Forelimb muscle (tissue), 1 donor: Measurements from ENCODE around the gene ZC3HAV1L. TPM values are rescaled to one million over a fixed set of nuclear protein-coding genes. Genes with fewer than 3 reads are reported as not detected.
"Not testable (repeated sequence)": the region's sequence is repeated elsewhere in the genome, so short reads cannot be mapped to it uniquely, and the experiment has no call there.

Source experiments
- DNase-seq: peaks from one replicate; pipeline ENCODE4 v3.0.0-alpha.2; 2013; ENCODE audit warnings: low read depth
- polyA plus RNA-seq: library from polyadenylated mRNA; unstranded; fragments of 120-200 nt; gene quantifications from one replicate; pipeline ENCODE4 v1.2.1, GENCODE V29; 2013; ENCODE audit not compliant: insufficient read length

The ZC3HAV1L gene
- polyA plus RNA-seq, 1 donor: 16.6 TPM

DNA sequence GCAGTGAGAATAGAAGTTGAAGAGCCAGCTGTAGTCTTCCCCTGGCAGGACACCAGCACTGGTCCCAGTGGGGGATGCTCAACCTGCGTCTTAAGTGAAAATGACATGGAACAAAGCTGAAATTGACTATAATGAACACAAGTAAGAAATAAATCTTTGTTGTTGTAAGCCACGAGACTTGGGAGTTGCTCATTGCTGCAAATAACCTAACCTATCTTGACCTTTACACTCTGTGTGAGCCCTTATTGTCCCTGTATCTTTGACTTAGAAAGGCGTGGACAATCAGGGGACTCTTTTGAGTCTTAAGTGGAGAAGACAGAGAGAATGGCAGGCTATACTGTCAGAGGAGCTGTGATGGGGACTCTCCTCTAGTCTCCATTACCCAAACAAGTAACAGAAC, 16.9 kb downstream of the ZC3HAV1L start:
- no peak for DNase-seq

DNA sequence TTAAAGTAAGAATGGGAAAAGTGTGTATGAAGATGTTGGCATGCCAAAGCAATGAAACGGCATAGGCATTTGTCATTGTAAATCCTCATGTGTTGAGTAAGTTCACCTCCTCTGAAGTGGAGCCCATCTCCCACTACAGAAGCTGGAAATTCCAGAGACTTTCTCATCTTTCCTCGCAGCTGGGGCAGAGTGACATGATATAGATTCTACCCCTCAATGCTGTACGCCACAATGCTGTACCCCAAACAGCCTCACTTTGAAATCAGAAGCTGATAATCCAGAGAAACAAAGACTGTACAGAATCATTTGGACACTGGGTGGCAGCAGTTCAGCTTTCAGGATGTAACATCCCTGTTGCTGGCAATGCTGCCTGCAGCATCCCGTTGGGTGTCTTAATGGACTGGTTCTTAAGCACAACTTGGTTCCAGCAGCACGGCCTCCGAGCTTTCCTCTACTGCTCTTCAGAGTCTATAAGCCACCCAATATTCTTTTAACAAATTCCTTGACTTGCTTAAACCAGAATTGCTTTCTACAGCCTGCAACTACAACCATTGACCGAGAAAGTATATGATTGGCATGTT, 18.8 kb downstream of the ZC3HAV1L start:
- DNase-seq: peak; percentile 29

DNA sequence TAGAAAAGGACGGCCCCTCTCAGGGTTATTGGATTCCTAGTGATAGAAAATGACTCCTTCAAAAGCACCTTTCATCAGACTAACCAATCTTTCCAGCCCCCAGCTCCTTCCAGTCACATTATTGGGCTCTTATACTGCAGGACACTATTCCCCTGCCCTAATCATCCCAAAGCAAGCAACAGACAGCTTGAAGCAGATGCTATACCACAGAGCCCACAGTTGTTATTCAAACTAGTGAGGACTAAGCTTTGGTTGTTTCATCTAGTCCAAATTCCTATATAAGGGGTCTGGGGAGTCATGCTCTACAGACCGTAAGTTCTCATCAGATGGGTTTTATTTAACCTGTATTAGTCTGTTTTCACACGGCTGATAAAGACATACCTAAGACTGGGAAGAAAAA, 24.5 kb downstream of the ZC3HAV1L start:
- DNase-seq: no peak

DNA sequence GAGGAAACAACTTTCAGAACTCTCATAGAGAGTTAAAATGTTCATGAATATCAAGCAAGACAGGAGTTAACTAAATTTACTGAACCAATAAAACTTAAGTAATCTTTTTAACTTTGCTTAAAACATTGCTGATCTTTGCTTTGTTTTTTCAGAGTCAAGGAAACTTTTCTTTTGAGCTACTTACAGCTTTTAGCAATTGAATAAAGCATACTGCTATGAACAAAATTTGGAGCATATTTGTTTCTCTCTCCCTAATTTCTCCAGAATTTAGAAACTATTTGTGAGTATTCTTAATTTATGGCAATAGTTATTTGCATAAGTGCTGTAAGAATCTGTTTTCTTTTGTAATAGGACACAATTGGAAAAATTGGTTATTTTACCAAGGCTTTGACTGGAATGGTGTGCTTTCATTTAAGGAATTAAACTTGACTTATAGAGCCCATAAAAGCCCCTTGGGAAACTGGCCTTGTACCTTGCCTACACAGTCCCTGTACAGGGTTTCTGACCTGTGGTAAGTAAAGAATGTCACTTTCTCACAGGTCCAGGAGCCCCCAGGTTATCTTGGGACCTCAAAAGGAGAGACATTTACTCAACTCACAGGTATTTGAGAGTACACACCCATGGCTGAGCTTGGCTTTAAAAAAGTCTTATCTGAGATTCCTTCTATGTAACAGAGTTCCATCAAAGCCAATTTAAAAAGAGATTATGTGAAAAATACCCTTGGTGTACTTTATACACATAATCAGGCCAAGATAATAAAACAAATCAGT, 31.3 kb downstream of the ZC3HAV1L start:
- DNase-seq: no peak

DNA sequence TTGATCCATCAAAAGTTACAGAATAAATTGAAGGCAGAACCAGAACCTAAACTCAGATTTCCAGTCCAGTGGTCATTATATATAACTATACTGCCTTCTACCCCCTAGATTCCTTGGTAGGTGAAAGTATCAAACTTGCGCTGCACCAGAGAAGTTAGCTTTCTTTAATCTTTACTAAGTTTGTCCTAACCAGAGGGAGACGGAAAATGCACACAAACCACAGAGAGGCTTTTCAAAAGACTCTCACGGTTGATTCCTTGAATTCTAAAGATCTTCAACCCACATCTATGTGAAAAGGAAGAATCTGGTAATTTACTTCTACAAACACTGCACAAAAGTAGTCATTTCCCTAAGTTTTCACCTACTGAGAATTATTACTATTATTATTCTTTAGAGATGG, 36.4 kb downstream of the ZC3HAV1L start:
- no peak for DNase-seq

DNA sequence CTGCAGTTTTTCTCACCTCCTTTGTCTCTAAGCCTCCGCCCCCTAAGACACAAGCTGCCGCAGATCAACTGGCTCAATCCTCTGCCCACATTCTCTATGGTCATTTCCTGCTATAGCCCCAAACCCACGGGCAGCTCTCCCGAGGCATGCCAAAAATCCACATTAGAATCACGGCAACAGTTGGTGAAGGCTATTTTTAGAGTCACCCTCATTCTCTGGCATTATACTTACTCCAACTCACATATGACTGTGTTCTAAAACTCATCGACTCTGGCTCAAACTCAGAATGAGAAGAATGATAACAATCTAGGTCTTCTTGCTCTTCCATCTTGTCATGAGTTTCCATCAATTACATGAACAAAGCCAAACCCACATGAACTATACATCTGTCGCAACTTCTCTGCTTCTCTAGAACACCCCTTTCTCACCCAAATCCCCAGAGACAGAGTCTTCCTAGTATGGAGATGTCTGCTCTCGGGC, 43.8 kb downstream of the ZC3HAV1L start:
- DNase-seq: no peak

DNA sequence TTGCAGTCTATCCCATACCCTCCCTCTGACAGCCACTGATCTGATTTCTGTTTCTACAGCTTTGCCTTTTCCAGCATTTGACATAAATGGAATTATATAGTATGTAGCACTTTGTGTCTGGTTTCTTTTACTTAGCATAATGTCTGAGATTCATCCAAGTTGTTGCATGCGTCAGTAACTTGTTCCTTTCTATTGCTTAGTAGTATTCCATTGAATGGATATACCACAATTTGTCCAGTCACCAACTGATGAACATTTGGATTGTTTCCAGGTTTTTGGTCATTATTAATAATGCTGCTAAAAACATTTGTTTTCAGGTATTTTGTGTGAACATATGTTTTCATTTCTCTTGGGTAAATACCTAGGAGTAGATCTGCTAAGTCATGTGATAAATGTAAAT, 48.2 kb downstream of the ZC3HAV1L start:
- no peak for DNase-seq

DNA sequence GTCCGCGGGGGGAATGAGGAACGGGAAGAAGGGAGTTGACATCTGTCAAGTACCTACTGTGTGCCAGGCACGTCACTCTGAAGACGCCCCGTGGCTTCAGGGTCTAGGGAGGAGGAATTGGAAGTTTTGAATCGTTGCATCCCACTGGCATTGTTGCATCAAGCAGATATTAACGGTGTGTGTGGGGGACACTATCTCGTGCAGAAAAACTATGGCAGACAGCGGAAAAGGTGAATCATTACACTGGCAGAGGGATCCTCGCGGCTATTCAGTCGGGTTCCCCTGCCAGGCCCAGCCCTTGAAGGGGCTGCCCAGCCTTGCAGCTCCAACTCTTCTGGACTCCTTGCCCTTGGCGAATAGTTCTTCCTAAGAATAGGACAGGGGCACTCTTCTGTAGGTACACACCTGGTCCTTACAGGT, 53.6 kb downstream of the ZC3HAV1L start:
- no peak for DNase-seq

DNA sequence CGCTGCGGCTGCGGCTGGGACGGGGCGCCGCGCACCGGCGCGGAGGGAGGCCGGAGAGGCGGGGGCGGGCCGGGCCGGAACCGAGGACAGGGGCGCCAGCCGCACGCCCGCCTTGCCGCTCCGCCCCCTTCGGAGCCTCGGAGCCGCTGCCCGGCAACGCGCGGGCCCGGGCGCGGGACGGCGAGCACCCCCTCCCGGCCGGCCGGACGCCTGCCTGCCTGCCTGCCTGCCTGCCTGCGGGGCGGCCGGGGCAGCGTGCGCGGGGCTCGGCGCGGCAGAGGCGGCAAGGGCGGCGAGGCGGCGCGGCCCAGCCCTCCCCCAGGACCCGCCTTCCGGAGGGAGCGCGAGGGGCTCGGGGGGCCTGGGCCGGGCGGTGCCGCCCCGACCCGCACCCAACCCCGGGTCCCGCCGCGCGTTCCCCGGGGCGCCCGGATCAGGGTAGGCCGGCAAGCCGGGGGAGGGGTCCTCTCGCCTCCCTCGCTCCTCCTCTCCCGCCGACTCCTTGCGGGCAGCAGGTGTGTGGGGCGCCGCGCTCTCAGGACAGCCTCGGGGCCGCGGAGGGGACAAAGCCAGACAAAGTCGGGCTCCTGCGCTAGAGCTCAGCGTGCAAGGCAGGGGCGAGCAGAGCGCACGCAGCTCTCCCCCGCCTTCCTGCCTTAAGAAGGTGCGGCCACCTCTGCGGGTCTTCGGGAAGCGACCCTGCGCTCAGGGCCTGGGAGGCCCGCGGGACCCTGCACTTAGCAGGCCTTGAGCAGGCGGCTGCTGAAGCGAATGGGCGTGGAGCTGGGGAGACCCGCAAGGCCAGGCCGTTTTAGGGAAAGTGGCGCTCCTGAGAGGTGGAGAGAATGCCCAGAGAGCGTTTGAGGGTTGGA, 54.3 kb downstream of the ZC3HAV1L start, which contains the start of gene KIAA1549:
TSS of gene KIAA1549 (minus strand) at position 58 of the 872 bp plus-strand sequence. CDS start 120 bp downstream, outside the sequence.
- DNase-seq: peak; percentile 13

DNA sequence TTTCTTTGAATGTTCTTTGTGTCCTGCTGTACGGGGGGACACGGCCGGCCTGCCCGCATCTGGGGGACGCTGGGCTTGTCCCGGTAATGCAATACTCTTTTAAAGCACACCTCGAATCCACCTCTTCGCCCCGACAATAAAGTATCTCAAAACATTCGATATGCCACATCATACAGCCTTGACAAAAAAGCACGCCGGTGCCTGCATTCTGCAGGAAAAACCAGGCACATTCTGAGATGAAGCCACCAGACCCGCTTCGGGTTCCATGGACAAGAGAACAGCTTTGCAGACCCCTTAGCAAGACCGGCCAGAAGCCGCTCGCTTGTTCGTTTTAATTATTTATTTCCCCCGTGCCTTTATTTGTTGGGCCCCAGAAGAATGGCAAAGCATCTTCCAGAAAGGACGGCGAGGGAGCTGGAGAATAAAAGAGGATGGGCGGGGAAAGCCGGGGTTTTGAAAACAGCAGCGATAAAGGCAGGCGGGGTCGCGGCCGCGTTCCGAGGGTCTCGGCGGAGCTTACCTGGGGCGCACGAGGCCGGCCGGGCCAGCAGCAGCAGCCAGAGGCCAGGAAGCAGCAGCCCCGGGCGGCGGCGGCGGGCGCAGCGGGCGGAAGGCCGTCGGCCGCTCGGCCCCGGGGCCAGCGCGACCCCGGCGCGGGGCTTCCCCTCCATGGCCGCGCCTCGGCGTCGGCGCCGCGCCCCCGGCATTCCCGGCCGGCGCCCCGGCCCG, 55.1 kb downstream of the ZC3HAV1L start:
- no peak for DNase-seq

DNA sequence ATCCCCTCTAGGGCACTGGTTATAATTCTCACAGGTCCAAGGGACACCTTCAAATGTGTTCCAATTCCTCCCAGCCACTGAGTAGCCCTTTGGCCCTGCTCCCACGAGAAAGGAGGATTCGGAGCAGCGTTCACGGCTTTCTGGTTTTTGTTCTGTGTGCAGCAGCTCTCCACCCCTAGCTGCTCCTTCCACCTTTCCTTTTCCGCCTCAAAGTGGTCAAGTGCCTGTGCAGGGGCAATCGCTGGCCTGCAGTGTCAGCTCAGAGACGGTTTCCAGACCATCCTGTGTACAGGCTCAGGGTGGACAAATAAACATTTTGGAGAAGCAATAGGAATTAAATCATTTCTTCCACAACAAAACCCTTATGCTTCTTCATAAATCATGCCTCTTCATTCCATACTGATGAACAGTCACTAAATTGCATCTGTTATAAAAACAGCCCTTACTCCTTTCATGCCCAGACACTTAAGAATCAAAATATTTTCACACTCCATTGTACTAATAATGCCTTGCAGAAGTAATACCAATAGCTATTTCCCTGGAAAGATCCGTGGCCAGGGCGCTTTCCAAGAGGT, 55.8 kb downstream of the ZC3HAV1L start:
- no peak for DNase-seq

DNA sequence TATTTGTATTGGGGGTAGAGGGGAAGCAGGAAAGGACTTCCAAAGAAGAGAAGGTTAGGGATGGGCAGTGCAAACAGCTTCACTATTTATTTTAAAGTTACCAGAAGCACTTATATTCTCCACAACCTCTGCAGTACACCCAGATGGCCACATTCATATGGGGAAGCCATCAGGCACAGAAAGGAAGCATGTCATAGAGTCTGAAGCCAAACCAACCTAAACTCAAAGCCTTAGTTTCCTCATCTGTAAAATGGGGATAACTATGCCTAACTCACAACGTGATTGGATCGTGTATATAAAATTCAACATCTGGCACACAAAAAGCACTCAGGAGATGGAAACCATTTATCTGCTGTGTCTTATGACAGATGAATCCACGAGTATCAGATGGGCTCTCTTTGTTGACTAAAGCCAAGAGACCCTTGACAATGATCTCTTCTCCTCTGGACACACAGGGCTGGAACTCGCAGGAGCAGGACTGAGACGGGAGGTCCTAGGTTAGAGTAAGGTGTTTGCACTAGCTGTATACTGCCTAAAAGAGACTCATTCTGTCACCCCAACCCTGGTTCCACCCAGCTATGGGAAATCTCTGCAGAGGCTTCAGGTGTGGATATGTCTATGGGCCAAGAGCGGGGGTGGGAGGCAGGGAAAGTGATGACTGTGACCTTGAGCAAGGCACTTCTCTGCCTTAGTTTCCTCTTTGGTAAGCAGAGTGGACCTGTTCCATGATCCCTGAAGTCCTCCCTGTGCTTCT, 56.4 kb downstream of the ZC3HAV1L start:
- no peak for DNase-seq

DNA sequence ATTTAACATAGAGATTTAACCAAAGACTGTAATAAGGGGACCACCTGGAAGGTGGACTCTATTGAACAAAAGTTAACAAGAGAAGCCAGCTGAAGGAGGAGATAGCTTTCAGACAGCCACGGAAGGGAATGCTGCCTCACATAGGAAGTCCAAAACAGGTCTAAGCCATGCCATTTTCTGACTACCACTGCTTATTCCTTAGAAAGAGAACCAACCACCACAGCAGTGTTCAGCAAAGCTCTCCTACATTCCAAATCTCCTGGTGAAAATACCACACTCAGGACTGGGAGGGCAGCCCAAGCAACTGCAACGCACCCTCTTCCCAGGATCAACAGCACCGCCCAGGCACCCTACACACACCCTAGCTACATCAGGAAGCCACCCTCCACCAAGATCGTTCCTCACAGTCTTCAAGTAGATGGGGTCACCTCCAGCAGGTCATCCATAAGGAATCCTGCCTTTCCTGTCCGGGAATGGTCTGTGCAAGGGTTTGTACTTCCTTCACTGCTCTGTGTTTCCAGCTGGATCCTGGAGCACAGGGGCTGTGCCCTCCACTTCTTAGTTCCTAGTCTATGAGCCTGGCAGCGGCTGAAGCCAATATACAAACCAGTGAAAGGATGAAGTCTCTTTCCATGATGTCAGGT, 57.2 kb downstream of the ZC3HAV1L start:
- DNase-seq: no peak

DNA sequence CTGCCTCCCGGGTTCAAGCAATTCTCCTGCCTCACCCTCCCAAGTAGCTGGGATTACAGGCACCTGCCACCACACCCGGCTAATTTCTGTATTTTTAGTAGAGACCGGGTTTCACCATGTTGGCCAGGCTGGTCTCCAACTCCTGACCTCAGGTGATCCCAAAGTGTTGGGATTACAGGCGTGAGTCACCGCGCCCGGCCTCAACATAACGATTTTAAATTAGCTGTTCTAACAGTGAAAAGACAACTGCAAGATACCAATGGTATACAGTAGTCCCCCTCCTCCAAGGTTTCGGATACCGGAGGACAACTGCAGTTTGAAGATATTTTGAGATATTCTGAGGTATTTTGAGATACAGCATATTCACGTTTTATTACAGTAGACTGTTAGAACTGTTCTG, 59.7 kb downstream of the ZC3HAV1L start:
- DNase-seq: not testable (repeated sequence)

Other genes starting within 250 kb of the ZC3HAV1L start
- gene TMEM213, start 238.0 kb downstream of the ZC3HAV1L start, polyA plus RNA-seq: 0.09 TPM
- gene ATP6V0A4, start 237.8 kb downstream of the ZC3HAV1L start, polyA plus RNA-seq: not detected
- gene KIAA1549, start 54.7 kb downstream of the ZC3HAV1L start, polyA plus RNA-seq: 9.9 TPM
- 9.7 TPM for gene ZC3HAV1, start 73.7 kb upstream of the ZC3HAV1L start, polyA plus RNA-seq
- 11.3 TPM for gene UBN2, start 195.2 kb upstream of the ZC3HAV1L start, polyA plus RNA-seq